ENCODE results near the gene MRPS6.

Gene MRPS6

DNA sequence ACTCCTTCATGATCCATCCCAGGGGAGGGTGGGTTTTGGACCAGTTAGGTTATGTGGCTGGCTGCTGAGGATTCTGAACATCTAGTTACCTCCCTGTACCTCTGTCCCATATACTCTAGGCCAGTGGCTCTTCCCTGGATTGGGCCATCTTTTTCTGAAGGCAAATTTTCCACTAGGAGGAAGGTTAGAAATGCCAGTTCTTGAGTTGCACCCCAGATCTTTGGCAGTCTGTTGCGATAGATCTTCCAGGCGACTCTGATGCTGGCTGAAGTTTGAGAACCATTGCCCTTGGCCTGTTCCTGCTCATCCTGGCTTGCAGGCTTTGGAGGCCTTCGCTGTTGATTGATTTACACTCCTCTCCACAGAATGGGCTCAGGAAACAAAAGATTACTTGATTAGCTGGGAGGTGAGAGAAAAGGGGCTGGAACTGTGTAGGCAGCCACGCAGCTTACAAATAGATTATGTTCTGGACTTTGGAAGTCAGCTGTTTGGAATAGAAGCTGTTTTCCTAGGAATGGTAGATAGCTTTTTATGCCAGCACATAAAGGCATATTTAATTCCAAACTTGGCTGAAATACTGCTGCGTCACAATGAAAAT is 110.1 kb downstream of the MRPS6 start:
- no peak overlapping the region for H3K4me3 ChIP-seq (ENCODE audit: low read depth, low read length)
- TF ChIP-seq, protein P1, sequence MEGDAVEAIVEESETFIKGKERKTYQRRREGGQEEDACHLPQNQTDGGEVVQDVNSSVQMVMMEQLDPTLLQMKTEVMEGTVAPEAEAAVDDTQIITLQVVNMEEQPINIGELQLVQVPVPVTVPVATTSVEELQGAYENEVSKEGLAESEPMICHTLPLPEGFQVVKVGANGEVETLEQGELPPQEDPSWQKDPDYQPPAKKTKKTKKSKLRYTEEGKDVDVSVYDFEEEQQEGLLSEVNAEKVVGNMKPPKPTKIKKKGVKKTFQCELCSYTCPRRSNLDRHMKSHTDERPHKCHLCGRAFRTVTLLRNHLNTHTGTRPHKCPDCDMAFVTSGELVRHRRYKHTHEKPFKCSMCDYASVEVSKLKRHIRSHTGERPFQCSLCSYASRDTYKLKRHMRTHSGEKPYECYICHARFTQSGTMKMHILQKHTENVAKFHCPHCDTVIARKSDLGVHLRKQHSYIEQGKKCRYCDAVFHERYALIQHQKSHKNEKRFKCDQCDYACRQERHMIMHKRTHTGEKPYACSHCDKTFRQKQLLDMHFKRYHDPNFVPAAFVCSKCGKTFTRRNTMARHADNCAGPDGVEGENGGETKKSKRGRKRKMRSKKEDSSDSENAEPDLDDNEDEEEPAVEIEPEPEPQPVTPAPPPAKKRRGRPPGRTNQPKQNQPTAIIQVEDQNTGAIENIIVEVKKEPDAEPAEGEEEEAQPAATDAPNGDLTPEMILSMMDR (IDR thresholded peaks at IDR 0.05; ENCODE audit: borderline replicate concordance, insufficient read depth, low read depth, low read length): no peak

DNA sequence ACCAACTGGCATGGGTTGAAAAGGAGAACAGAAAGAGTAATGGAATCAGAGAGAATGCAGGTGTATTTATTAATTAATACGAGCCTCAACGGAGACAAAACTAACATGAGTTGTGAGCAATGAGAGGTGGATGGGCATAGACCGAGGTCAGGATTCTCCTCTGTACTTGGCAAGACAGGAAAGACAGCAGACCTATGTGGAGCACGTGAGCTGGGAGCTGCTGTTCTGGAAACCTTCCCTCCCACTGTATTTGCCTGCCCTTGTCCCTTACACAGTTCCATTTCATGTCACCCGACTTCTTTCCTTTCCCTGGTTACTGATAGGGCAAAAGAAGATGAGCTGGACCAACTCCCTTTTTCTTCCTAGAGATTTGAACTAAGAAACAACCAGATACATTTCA is 110.9 kb downstream of the MRPS6 start:
- TF ChIP-seq, protein P1 (IDR thresholded peaks at IDR 0.05; ENCODE audit: borderline replicate concordance, insufficient read depth, low read depth, low read length): no peak
- no peak overlapping the region for H3K4me3 ChIP-seq (ENCODE audit: low read depth, low read length)

DNA sequence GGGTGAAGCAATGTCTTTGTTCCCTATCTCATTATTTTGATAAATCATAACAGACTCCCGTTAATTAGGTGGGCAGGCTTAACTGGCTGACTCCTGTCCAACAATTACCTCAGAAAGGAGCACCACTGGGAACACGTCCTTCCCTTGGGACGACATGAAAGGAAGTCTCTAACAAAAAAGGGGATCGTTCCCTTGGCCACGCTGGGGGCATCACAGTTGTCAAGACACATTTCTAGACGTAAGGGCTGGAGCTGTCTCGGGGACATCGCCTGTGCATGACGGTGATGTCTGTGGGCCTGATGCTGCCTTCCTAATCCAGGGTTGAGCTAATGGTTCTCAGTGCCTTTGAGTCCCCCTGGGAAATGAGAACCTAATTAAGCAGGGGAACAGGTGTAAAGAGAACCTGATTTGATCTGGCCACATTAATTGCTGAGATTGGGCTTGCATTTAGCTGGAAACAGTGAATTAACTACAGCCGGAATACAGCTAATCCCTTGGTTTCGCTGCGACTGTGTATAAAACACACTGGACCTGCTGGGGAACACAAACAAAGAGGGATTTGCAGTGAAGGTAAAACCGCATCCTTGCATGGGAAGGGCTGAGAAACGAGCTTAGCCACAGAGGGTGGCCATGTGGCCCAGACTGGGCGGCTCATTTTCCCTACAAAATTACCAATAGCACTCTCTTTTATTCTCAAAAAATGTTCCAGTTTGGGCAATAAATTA is 111.8 kb downstream of the MRPS6 start:
- no peak overlapping the region for H3K4me3 ChIP-seq (ENCODE audit: low read depth, low read length)
- TF ChIP-seq, protein P1 (IDR thresholded peaks at IDR 0.05; ENCODE audit: borderline replicate concordance, insufficient read depth, low read depth, low read length): no peak

DNA sequence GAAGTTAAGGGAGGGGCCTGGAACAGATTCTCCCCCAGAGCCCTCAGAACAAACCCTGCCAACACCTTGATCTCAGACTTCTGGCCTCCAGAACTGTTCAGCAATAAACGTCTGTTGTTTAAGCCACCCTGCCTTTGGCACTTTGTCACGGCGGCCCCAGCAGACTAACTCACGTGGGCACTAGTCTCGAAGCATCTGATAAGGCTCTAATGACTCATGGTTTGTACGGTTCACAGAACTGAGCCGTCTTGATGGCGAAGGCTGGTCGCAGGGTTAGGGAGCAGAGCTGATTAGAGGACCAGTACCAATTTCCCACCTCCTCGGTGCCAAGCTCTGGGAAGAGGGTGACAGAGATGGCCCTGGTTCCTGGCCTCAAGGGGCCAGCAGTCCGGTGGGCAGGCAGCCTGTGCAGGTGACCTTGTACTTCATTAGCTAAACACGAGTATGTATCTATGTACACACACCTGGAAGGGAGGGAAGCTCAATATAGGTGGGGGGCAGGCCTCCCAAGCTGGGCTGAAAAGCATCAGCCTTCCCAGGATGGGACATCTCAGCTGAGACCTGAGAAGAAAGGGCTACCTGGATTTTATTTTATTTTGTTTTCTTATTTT is 112.8 kb downstream of the MRPS6 start:
- H3K4me3 ChIP-seq (ENCODE audit: low read depth, low read length): no peak overlapping the region
- TF ChIP-seq, protein P1 (IDR thresholded peaks at IDR 0.05; ENCODE audit: borderline replicate concordance, insufficient read depth, low read depth, low read length): no peak

DNA sequence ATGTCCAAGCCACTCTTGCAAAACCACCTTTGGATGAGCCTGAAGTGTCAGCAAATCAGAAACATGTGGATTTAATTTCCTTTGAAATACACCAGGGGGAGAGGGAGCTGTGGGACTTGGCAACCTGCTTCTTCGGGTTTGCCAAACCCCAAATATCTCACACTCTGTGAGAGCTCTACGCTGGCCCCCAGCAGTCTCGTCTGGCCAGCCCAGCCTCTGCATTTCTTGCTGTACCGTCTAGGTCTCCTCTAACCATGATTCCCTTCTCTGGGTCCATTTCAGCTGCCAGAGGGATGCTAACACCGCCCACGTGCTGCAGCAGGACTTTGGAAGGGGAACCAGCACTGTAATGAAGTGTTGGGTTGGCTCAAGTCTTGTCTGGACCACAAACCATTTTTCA is 114.6 kb downstream of the MRPS6 start:
- TF ChIP-seq, protein P1 (IDR thresholded peaks at IDR 0.05; ENCODE audit: borderline replicate concordance, insufficient read depth, low read depth, low read length): no peak
- H3K4me3 ChIP-seq (ENCODE audit: low read depth, low read length): no peak overlapping the region

DNA sequence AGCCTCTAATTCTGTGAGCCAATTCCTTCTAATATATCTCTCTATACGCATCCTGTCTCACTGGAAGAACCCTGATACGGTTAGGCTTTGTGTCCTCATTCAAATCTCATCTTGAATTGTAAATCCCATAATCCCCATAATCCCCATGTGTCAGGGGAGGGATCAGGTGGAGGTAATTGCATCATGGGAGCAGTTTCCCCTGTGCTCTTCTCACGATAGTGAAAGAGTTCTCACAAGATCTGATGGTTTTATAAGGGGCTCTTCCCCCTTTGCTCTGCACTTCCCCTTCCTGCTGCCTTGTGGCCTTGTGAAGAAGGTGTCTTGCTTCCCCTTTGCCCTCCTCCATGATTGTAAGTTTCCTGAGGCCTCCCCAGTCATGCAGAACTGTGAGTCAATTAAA is 116.1 kb downstream of the MRPS6 start:
- TF ChIP-seq, protein P1 (IDR thresholded peaks at IDR 0.05; ENCODE audit: borderline replicate concordance, insufficient read depth, low read depth, low read length): no peak
- no peak overlapping the region for H3K4me3 ChIP-seq (ENCODE audit: low read depth, low read length)

All from GM12875 (cell line).